HG02970 (cell line): ENCODE results near the gene ARHGAP6.
"Not testable (repeated sequence)": the region's sequence is repeated elsewhere in the genome, so short reads cannot be mapped to it uniquely, and the experiment has no call there.

Experiments used
- ATAC-seq: cut with Tn5 transposase; IDR thresholded peaks from one replicate; pipeline ENCODE4 v1.9.1; 2021; ENCODE audit warnings: mild to moderate bottlenecking, moderate library complexity, moderate number of reproducible peaks; ENCODE audit not compliant: unreplicated experiment, low FRiP score

Gene ARHGAP6

DNA sequence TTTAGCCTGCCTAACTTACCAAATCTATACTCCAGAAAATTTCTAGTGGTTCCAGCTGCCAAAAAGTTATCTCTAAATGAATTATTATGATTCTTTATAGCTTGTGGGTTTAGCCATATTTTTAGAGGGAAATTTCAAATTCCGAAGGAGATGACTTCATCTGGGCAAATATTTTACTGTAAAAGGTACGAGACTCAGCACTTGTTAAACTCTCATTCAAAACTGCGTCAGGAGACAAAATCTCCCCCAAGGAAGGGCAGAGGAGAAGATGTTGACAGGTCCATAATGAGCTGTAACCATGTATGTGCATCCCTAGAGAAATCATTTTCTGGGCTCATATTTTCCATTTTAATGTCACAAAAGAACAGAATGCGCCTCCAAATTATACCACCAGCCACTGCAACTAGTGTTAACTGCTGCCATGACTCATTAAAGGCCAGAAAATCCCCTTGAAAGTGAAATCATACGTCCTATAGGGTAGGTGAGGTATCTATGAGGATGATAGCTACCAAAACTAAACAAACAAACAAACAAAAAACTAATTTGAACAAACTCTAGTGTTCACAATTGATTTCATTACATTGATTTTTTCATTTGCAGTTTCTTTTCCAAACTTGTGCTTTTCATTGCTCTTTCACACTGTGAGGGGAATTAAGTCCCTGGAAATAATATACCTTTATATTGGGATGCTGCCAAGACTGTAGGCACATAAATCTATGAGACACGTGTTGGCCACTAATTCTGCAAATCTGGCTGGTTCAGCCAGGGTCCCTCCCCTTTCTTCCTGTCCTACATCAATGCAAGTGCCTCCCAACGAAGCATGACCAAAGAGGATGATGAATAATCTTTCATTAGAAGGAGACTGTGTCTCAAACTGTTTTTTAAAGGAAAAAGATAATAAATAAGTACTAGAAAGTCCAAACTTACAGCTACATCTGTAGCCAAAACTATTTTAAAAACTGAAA lies 85.8 kb downstream of the ARHGAP6 start:
- ATAC-seq = no peak

DNA sequence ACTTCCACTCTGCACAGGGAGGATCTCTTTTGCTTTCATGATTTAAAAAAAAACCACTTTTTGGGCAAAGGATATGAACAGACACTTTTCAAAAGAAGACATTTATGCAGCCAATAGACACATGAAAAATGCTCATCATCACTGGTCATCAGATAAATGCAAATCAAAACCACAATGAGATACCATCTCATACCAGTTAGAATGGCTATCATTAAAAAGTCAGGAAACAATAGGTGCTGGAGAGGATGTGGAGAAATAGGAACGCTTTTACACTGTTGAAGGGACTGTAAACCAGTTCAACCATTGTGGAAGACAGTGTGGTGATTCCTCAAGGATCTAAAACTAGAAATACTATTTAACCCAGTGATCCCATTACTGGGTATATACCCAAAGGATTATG lies 87.4 kb downstream of the ARHGAP6 start:
- ATAC-seq = not testable (repeated sequence)

DNA sequence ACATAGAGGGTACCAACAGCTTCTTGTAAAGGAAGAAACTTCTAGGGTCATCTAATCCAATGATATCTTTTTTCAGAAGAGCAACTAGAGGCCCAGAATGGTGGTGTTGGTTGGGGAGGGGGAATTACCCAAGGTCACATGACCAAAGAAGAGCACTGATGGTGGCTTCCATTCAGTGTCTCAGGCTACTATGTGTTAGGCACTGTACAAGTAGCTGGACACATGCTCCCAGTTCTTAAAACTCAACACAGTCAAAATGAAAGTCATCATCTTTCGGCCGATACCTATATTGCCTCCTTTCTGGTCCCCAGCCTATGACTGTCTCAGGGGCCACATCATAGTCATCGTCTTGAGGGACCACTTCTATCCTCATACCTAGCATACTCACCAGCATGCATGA lies 88.1 kb downstream of the ARHGAP6 start:
- no peak for ATAC-seq

DNA sequence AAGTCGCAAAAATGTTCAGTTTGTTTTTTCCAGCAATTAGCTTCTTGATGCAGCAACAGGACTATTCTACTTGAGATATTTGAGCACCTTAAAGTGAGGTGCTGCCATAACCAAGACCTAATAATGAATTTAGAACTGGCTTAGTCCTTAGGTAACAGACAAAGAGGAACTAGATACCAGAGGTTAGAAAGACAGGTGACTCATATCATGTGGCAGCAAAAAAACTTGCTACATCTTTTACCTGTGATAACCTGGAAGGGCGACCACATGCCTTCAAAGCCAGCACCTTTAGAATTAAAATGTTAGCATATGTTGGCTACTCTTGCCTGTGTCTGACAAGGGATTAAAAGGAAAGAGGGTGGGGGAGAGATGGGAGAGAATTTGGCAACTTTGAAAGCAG lies 90.4 kb downstream of the ARHGAP6 start:
- ATAC-seq = no peak

DNA sequence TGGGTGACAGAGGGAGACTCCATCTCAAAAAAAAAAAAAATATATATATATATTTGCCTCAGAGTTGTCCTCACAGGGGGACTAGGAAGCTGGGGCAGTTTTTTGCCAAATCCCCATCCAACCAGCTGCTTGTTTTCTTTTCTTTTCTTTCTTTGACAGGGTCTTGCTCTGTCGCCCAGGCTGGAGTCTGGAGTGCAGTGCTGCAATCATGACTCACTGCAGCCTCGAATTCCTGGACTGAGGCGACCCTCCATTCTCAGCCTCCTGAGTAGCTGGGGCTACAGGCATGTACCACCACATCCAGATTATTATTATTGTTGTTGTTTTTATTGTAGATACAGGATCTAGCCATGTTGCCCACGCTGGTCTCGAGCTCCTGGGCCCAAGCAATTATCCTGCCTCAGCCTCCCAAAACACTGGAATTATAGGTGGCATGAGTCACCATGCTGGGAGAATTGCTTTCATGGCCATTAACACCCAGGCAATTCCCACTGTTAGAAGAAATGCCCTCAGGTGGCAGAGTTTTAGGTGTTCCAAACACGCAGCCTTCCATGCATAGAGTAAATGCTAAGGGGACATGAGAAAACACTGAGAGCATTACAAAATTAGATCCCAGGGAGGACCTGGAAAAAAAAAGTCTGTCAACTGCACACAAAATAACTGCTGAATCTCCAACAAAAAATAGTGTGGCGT lies 98.0 kb downstream of the ARHGAP6 start:
- no peak for ATAC-seq

DNA sequence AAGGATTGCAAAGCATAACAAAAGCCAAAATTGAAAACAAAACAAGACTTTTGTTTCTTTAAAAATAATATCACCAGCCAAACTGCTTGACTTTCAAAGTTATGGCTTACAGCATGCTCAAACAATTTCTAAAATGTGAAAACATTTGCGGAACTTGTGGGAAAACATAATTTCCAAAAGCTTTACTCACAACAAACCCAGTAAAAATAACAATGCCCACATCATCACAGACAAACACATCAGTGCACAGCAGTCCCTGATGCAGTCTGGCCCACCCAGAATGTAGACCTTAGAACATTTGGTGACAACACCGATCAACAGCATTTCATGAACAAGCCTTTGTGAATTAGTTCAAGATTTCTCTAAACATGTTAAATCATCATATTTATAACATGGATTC lies 98.9 kb downstream of the ARHGAP6 start:
- no peak for ATAC-seq

DNA sequence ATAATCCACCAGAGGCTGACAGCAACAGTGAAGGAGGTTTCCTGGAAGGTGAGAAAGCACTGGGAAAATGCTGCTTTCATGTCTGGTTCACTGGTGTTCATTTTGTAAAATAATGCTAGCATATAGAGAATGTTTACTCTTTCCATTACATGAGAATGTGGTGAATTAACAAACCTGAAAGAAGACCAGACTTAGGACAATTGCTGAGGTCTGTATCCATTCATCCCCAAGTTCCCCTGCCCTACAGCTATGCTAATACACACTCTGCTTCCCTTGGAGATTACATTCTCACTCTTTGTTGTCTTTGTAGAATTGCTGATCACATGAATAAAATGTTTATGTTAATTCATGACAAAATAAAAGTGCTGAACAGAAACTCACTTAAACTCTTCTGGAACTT lies 99.5 kb downstream of the ARHGAP6 start:
- no peak for ATAC-seq

DNA sequence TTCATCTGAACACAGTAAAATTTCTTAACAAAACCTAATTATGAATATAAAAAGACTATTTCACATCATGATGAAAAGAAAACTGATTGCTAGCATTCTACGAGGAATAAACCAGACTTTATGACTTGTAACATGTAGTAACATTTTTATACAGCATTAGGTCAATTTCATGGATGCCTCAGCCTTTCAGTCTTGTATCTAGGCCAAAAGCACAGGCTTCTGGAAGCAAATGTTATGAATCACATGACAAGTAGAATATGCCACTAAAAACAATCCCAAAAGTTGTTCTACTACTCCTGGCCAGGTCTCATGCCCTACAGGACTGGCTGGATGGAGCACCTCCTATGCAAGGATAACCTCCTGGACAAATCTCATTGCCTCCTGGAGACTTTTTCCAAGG lies 101.2 kb downstream of the ARHGAP6 start:
- ATAC-seq = no peak

DNA sequence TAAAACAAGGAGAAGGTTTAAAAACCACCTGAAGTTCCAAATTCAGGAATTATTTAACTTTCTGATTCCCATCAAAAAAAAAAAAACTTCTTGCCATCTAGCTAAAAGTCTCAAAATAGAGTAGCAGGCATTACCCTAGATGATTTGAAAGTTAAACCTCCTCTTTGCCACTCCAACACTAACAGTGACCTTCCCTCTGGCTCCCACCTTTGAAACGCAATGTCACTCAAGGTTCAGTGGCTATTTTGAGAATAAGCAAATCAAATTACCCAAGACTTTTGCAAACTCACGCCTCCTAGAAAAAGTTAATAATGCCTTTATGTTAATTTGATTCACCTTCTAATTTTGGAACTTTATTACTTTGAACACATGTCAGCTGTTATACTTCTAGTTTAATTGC lies 103.2 kb downstream of the ARHGAP6 start:
- no peak for ATAC-seq

DNA sequence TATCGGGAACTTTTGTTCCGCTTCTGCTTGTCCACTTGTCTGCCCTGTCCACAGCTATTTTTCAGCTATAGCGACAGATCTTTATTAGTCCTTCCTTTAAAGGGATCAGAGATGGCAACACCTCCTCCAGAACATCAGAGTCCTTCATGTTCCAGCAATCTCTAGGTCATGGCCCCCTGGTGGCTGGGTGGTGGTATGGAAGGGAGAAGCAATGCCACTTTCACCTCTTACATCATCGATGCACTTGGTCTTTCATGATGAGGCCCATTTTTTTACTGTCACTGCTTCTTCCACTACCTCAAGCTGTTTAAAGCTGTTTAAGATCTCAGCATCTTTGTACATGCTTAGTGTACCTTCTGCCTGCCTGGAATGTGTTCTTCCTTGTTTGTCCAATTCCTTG lies 106.7 kb downstream of the ARHGAP6 start:
- ATAC-seq = no peak

DNA sequence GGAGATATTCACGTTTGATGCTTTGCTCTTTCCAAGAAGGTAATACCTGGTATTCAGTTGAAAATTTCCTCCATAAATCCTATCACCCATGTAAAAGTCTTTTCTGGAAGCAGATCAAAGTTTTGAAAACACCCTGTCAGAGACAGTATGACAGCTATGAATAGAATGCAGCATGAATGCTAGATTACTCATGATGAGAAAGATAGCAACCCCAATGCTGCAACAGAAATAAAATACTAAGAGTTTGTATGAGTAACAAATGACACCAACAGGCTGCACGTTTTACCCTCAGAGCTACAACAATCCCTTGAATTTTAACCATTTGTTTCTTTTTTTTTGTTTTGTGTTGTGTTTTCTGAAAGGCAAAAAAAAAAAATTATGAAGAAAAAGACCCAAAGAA lies 108.6 kb downstream of the ARHGAP6 start:
- ATAC-seq = no peak

DNA sequence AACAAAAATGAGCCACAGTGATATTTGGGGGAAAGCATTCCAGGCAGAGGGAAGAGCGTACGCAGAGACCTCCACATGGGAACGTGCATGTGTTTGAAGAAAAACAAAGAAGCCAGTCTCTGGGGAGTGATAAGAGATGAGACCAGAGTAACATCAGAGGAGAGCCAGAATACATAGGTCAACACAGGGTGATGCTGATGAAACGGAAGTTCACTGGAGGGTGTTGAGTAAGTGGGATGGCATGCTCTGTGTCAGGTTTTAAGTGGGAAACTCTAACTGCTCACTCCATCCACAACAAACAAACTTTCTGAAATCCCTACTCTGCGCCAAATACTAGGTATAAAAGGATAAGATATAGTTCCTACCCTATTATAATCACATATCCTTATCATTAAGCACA lies 110.0 kb downstream of the ARHGAP6 start:
- no peak for ATAC-seq

DNA sequence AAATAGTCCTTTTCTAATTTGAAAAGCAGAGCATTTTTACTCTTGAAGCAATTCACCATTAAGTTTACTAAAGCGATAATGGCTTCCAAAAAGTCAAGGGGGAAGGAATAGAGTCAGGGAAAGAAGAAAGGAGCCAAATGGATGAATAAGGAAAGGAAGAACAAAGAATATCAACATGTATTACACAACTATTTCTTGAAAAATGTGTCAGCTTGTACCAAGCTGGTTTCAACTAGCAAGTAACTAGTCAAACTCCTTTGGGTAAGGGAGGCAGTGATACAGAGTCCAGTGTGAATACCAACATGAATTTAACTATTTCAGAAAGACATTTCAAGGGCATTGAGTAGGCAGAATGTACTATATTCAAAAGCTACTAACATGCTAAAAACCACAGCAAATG lies 112.1 kb downstream of the ARHGAP6 start:
- no peak for ATAC-seq

DNA sequence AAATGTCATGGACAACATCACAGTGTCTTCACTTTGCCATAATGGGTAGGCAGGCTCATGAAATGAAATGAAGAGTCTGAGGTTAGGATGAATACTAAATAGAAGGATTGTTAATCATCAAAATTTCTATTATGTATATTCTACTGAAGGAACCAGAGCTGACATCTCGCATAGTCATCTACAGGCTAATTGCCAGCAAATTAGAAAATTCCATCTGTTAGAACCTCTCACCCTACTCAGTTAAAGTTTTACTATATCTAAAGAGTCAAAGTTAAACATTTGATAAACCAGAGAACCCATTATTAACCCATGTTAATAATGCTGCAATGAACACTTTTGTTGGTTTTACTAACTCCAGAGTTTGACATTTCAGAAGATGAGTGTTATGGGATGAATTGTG lies 114.6 kb downstream of the ARHGAP6 start:
- ATAC-seq = no peak

DNA sequence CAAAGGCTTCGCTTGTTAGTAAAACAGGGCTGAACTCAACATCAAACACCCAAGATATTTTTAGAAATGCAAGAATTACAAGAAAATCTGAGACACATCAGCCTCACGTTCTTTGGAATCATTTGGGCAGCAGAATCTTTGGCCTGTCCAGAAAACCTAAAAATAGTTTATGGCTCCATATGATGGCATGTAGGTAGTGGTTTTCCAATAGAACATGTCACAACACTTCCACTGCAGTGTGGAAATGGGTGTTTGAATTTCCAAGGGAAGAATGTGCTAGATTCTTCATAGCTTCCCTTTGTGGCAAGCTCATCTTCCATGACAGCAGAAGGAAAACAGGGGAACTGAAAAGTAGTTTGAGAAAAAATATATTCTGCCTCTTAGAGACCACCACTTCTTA lies 118.8 kb downstream of the ARHGAP6 start:
- ATAC-seq = no peak

DNA sequence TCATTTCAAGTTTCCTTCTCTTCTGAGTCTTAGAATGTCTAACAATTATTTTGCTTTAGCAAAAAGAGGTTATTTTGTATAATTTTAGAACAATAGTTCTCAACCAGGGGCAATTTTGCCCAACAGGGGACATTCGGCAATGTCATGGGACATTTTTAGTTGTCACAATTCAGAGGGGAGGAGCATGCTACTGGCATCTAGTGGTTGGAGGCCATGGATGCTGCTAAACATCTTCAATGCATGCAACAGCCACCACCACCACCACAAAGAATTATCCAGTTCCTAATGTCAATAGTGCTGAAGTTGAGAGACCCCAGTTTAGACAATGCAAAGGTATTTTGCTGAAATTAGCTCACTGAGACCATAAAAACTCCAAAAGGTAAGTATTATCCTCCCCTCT lies 122.5 kb downstream of the ARHGAP6 start:
- ATAC-seq = no peak

DNA sequence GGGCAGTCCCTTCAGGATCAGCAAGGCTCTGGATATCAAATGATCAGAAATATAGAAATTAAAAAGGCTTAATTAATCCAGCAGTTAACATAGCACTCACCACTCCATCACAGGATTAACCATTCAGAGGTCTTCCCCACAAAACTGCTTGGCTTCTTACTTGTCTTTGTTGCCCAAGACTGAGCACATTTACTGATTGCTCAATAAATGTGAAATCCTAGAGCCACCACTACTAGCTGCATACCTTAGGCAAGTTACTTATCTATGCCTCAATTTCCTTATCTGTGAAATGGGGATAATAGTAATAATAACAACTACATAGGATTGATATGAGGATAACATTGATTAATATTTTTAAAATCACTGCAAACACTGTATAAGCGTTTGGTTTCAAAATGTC lies 124.2 kb downstream of the ARHGAP6 start:
- no peak for ATAC-seq

DNA sequence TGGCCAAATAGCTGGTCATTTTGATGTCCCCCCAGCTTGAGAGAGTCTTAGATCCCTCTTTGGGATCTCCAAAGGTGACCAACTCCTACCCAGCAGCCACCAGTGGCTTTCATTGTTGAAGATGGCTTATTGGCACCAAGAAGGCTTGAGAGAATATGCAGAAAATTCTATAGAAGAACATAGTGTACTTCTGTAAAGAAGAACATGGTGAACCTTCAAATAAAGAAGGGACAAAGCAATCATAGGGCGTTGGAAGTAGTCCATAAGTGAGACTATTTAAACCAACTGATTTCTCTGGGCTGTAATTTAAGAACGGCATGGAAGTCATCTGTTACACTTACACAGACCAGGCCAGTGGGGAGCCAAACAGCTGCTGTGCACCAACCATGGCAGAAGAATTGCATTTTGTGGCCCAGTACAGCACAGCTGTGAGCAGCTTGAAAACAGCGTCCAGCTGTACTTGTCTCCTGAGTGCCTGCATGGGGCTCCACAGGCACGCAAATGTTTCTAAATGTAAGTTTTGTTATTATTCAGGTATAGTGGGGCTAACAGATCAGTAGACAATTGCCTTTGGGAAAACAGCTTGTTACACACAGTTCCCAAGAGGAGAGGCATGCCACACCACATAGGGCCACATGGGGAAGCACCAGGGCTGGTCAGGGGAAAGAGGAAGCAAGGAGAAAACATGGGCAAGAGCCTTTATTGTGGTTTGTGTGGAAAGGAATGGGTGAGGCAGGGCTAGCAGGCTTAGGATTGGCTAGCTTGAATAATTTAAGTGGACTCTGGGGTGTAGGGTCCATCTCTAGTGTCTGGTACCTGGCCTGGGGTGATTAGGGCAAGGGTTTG lies 125.0 kb downstream of the ARHGAP6 start:
- no peak for ATAC-seq

DNA sequence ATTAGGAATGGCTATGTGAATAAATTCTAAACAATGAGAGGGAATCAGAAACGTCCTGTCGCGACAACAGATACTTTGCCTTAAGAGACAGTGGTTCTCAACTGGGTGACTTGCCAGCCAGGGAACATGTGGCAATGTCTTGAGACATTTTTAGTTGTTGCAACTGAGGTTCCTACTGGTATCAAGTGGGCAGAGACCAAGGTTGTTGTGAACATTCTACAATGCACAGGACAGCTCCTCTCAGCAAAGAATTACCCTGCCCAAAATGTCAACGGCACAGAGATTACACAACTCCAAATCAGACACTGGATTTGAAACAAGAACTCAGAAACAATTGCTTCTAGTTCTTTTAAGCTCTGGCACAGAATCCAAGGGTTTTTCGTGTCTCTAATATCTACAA lies 128.6 kb downstream of the ARHGAP6 start:
- ATAC-seq = no peak

DNA sequence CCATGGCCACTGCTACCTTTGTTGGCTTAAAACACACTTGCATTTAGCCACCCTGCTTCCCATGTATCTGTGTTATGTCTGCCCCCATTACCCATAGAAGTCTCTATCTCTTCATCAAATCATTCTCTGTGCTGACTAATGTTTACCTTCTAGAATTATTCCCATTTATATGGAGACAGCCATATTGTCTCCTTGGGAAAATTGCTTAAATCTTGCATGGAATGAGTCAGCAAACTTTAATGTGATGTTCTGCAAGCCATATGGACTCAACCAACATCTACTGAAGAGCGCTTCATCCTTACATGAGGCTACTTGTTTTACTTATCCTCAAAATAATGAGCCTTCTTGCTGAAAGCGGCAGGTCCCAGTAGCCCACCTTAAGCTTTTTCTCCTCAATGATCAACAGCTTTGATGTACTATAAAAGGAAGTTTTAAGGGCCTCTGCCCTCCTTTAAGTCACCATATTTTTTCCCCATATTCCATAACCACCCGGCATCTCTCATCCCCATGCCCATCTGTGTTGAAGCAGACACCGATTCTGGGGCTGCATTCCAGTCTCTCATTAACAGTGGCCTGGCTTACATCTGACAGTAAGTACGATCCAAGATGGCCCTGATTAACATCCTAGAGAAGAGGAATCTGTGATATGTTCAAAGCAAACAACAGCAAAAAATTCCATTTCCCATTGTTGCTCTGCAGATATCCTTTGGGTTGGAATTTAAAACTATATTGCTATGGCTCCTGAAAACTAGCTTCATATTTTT lies 130.4 kb downstream of the ARHGAP6 start:
- no peak for ATAC-seq
